ENCODE data around the gene RBM39.

- TF ChIP-seq CTCF (IDR thresholded peaks at IDR 0.05; ENCODE audit: insufficient read depth, low read length, poor library complexity, severe bottlenecking): no peak
- TF ChIP-seq EZH2phosphoT487 (conservative IDR thresholded peaks at IDR 0.05; ENCODE audit: low read length): no peak
Measured at GRCh38 chr20:35698298-35699126, 43.5 kb downstream of the RBM39 start.

All from SU-DHL-6 (cell line).